Sciatic nerve (tissue), 2 donors: ENCODE results near the gene FAM153A. TPM values are rescaled to one million over a fixed set of nuclear protein-coding genes. Genes with fewer than 3 reads are reported as not detected.
"Not testable (repeated sequence)": the region's sequence is repeated elsewhere in the genome, so short reads cannot be mapped to it uniquely, and the experiment has no call there.

ENCODE experiments used
- ATAC-seq: fragments of 200-7000 bp; cut with Tn5 transposase; one replicate; pipeline ENCODE4 v1.9.1; 2020; ENCODE audit warnings: mild to moderate bottlenecking, moderate library complexity
- DNase-seq: peaks from one replicate; pipeline ENCODE4 v3.0.0-alpha.2; 2020; ENCODE audit warnings: low spot score
- intact Hi-C: fragments of 100-400 bp; cut with DNase I; formaldehyde crosslinking; loops from one replicate; pipeline ENCODE4 v1.14.2; 2022
- total RNA-seq: library from RNA; stranded (reverse); fragmentation: NEBNext Ultra II Directional; extraction: Animal tissue kit (Norgen Biotek cat#: 25700); gene quantifications from one replicate; pipeline ENCODE4 v1.2.1, GENCODE V29; 2021
- donor health status: DM: no; HTN: no; CAD: no.
- donor health status: DM: no; HTN: no; CAD: no.

FAM153A gene
- 3.0 TPM for total RNA-seq

DNA sequence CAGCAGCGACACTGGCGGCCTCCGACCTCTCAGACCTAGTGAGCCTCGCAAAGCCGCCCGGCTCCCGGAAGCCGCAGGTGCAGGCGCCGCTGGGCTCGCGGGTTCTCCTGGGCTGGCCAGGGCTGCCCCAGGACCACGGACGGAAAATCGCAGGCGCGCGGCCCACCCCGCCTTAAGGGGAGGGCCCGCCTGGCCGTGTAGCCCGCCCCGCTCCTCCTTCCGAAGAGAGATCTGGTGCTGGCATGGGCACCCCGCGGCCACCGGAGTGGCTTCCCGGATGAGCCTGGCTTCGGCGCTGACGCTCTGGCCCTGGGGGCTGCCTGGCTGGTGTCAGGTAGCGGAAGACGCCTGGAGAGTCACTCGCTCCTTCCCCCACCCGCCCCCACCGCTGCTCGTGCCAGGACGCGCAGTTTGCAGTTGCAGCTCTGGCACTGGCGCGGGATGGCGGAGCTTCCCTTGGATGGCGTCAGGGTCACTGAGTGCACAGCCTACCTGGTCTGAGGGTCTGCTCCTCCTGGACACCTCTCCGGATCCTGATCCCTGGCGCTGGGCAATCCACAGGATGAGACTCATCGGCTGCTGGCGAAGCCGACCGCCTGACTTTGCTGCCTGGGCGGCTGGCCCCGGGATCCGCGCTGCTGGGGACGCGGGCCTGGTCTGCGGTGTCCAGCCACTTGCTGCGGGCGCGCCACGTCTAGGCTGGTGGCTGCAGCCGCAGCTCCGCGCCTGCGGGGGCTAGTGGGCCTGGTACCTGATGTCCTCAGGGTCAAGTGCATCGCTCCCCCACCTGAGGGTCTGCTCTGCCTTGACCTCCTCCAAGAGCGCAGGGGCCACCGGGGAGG lies at the start of gene FAM153A:
Gene FAM153A, minus strand, starts transcription at position 108 of the 842 bp plus-strand sequence.
- ATAC-seq, DNase-seq, intact Hi-C loops: not testable (repeated sequence)

DNA sequence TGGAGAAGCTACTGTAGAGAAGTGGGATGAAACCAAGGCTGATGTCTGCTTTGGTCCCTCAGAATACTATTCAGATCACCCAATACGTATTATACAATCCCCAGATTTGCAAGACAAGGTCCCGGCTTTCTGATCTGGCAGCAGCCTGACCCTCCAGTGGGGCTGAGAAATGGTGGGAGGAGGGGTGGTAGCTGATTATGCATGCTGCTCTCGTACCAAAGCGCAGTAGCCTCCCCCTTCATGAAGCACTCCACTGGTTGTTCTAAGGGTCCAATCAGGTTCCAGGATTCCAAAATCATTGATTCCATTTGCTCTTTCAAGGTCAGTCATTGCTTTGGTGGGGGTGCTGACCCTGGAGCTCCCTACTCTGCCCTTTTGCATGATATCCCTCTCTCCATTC lies 49.6 kb upstream of the FAM153A start:
- ATAC-seq, intact Hi-C loops, DNase-seq: not testable (repeated sequence)

DNA sequence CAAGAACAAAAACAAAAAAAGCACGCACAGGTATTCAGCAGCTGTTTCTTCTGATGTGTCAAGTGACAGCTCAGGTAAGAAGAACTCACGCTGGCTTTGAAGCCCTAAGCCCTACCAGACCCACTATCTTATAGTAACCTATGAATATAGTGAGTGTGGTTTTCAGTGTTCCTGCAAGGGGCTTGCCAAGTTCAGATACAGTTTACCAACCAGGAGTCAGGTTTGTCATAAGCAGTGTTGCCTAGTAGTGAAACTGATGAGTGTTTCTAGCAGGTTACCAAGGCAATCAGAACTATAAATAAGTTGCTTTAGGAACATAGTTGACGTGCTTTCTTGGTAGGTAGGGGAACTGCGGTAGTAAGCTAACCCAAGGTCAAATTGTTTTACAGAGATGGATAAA lies 43.4 kb upstream of the FAM153A start:
- intact Hi-C loops, DNase-seq, ATAC-seq: not testable (repeated sequence)

DNA sequence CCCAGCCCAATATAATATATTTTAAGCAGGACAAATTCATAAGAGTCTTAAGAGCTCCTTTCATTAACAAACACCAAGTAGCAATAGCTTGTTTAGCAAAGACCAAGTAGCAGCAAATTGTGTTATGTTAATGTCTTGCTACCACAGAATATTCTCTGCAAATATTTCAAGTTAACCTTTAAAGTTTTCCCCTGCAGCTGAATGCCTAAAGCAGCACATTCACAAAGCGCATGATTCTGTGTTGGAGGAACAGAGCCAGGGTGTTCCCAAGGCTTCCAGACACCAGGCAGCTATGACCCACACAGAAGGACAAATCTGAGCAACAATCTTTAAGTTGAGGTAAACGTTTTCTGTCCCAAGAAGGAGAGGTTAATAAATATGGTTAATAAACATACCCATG lies 42.1 kb upstream of the FAM153A start:
- intact Hi-C loops, DNase-seq, ATAC-seq: not testable (repeated sequence)

DNA sequence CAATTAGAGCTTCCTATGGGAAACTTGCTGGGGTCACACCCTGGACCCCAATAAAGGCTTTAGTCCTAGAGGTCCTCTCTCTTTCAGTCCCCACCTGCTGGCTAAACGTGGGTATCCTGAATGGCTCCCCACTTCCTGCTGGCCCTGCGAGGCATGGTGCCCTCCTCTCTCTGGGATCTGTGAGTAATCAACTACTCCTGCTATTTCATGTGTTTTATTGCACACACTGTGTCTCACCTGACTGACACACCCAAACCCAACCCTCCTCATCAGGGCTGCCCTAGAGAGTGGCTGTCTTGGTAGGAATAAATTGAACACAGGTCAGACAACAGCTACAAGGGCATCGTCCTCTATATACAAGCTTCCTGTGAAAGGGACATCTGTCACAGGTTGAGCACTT lies 39.8 kb upstream of the FAM153A start:
- DNase-seq, intact Hi-C loops, ATAC-seq: not testable (repeated sequence)

DNA sequence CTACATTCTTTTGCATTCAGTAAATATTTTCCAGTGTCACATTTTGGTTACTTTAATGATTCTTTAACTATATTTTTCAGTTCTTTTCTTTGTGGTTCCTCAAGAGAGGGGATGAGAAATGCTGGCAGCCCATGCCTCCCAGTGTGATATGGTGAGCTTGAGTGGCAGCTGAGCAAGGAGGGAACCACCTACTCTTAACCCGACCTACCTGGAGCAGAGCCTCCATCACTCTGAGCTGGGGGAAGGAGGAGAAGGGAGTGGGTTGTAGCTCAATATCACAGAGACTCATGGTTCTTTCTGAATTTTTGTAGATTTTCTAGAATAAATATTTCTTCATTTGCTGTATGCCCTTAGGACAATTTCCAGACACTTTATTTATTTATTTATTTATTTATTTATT lies 37.0 kb upstream of the FAM153A start:
- intact Hi-C loops, DNase-seq, ATAC-seq: not testable (repeated sequence)

DNA sequence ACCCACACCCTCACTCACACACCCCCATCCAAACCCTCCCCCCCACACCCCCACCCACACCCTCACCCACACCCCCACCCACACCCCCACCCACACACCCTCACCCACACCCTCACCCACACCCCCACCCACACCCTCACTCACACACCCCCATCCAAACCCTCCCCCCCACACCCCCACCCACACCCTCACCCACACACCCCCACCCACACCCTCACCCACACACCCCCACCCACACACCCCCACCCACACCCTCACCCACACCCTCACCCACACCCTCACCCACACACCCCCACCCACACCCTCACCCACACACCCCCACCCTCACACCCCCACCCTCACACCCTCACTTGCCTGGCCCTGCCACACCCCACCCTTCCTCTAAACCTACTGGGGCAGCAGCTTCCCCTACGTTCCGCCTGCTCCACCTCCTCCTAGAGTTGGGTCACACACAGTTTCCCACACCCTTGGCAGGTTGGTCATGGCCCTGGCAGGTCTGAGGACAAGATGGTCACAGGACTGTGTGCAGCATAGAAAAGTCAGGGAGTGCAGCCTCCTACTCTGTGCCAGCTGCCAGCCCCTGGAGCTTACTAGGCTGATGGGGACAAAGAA lies 30.2 kb upstream of the FAM153A start:
- ATAC-seq, intact Hi-C loops, DNase-seq: not testable (repeated sequence)

DNA sequence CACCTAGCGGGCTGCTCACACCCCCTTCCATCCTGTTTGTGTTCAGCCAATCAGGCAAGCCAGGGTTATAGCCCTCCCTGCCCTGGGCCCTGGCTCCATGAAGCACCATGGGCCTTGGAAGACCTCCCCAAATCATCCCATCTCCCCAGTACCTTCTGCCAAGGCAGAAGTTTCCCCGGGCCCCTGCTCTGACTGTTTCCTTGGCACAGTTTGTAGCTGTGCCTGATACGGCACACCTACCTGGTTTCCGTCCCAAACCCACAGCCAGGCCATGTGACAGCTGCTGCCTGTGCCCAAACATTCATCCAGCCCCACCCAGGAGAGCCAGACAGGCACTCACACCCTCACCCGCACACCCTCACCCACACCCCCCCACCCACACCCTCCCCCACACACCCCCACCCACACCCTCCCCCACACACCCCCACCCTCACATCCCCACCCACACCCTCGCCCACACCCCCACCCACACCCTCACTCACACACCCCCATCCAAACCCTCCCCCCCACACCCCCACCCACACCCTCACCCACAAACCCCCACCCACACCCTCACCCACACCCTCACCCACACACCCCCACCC lies 29.6 kb upstream of the FAM153A start:
- intact Hi-C loops, ATAC-seq, DNase-seq: not testable (repeated sequence)

DNA sequence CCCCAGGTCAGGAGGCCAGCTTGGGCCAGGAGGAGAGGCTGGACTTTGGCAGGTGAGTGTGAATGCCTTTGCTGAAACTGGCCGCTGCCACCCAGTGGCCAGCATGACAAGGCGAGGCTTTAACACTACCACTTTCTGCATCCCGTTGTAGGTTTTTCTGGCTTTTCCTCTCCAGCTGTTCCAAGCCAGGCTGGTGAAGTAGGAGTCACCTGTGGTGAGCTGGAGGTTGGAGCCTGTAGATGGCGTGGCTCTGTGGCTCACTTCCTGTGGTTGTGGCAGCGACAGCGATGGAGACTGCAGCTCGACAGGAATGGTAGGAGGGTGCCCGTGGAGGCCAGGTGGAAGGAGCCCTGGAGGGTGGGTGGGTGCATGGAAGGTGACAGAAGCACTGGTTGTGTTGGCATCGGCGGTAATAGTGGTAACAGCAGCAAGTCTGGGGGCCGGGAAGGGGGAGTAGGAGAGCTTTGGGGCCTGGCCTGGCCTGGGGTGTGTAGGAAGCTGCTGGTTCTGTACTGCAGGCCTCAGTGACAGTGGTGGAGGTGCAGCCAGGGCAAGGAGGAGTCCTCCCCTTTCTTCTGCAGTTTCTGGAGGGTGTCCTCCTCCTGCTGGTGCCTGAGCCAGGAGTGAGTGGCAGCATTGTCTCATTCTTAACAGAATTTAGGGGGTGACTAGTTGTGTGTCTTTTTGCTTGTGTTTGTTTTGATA lies 26.7 kb upstream of the FAM153A start:
- ATAC-seq, DNase-seq, intact Hi-C loops: not testable (repeated sequence)

DNA sequence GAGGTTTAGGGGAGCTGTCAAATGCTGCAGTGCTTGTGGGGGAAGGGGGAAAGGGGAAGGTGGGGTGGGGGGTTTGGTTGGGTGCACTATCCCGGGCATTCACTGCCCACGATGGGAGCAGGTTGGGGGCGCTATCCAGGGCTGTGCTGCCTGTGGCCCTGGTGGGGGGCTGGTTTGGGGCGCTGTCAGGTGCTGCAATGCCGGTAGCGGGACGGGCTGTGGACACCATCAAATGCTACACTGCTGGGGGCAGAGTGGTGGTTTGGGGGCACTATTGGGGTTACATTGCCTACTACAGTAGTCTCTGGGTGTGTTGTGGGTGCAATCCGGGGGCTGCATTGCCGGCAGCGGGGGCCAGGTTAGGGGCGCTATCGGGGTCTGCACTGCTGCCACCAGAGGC lies 25.7 kb upstream of the FAM153A start:
- intact Hi-C loops, DNase-seq, ATAC-seq: not testable (repeated sequence)

DNA sequence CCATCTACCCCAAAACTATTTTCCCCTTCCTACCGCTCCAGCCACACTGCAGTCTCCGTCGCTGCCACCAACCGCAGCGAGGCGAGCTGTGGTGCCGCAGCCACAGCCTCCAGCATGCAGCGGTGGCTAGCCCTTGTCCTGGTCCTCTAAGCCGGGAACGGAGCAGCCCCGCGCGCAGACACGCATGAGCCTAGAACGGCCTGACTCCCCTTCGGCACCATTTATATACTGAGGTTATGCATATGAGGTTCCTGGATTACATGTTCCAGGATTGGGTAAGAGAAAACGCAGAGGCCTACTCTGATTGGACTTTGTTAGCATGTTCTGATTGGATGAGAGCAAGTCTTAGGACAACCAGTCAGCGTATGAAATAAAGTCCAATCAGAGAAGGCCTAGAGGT lies 24.6 kb upstream of the FAM153A start:
- intact Hi-C loops, ATAC-seq, DNase-seq: not testable (repeated sequence)

DNA sequence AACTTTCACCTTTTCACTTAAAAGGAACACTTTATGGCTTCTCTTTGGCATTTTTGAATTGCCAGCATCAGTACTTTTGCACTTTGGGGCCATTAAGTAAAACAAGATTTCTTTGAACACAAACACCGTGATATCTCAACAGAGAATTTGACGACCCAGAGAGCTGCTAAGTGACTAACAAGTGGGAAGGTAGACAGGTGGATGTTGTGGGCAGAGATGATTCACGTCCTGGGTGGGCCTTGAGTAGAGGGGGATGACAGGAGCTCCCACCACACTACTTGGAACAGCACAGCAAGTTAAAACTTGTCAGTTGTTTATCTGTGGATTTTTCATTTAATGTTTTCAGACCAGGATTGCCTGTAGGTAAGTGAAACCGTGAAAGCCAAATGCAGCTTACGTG lies 18.7 kb upstream of the FAM153A start:
- ATAC-seq, intact Hi-C loops, DNase-seq: not testable (repeated sequence)

DNA sequence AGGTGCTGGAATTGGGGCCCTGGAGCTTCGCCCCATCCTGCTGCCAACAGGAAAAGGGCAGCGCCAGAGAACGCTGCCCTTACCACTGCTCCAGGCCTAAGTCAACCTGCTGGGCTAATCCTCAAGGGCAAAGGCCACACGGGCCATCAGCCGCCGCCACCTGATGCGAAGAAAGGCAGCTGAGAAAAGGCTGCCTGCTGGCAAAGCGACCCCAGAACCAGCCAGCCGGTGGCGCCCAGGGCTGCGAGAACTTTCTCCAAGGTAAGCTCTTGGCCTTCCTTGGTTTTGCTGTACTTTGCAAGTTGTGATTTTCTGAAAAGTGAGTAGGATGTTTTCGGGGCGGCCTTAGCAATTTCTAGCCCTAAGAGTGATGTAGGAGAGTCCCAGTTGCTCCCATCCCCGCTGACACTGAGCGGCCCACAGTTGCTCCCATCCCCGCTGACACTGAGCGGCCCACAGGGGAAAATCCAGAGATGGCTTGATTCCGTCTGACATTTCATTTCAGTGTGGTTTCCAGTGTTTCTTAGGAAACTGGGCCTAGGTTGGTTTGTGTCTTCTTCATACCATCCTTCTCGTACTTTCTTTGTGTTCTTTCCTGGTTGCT lies 15.6 kb upstream of the FAM153A start:
- intact Hi-C loops, ATAC-seq, DNase-seq: not testable (repeated sequence)

DNA sequence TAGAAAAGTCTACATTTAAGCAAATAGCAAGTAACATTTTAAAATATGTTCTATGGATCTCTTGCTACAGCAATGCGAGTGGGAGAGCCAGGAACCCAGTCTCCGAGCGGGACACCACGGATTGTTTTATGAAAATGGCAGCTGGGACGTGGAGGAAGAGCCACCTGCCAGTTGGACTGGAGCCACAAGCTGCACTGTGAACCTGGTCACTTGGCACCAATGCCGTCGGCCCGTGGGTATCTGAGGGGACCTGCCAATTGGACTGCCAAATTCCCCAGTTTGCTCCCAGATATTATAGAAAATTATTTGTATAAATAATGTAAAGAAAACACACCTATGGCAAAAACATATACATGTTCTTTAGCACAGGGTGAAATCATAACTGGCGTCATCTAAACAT lies 10.6 kb upstream of the FAM153A start:
- ATAC-seq, intact Hi-C loops, DNase-seq: not testable (repeated sequence)

DNA sequence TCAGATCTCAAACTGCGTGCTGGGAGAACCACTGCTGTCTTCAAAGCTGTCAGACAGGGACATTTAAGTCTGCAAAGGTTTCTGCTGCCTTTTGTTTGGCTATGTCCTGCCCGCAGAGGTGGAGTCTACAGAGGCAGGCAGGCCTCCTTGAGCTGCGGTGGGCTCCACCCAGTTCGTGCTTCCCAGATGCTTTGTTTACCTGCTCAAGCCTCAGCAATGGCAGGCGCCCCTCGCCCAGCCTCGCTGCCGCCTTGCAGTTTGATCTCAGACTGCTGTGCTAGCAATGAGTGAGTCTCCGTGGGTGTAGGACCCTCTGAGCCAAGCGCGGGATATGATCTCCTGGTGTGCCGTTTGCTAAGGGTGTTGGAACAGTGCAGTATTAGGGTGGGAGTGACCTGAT lies 8.9 kb upstream of the FAM153A start:
- ATAC-seq, intact Hi-C loops, DNase-seq: not testable (repeated sequence)

DNA sequence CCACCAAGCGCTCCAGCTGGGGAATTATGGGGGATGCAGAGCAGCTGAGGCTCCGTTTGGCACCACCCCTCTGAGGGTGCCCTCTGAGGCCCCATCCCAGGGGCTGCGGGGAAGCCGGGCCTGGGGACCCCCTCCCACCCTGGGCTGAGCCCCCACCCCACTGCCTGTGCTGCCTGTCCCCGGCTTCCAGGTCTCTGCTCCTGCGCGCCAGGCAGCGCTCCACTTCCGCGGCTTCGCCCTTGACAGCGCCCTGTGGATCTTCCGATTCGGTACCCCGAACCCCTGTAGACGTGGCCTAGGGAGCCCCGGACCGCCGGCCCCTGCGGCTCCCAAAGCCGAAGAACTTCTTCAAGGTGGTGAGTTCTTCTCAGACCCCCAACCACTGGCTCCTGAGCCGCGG lies 530 bp downstream of the FAM153A start:
- DNase-seq, ATAC-seq, intact Hi-C loops: not testable (repeated sequence)

DNA sequence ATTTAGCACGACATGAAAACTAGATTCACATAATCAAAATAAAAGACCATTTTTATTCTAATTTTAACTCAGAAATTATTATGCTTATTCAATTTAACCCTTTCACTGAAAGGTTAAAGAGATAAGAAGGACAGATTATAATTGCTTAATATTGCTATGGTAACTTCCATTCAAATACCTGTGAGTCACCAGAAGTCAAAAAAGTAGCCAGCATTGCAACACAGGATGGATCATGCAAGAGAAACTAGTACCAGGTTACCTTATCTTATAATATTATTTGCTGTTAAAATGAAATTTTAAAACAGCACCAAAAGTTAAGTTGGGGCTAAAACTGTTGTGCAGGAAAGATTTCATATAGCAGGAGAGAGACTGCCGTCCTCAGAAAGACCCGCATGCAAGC lies 11.5 kb downstream of the FAM153A start:
- ATAC-seq, intact Hi-C loops, DNase-seq: not testable (repeated sequence)

DNA sequence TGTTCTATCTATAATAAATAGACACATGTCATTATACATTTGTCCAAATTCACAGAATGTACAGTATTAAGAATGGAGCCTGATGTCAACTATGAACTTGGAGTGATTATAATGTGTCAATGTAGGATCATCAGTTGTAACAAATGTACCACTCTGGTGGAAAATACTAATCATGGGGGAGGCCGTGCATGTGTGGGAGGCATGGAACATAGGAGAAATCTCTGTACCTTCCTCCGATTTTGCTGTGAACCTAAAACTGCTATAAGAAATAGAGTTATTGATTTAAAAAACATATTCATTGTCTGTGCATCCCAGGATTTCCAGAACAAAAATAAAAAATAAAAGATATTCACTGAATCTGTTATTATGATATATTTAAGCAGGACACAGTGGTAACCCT lies 12.1 kb downstream of the FAM153A start:
- intact Hi-C loops, ATAC-seq, DNase-seq: not testable (repeated sequence)
